Adrenal gland (tissue), 5 donors: ENCODE results near the gene CYP17A1.

Experiments
- POLR2A ChIP-seq, 2 donors: fragments of 450-650 bp; IDR thresholded peaks; one replicate each; pipeline ENCODE4 v1.6.1; 2017; ENCODE audit warnings: antibody characterized with exemption in 2 of 2, mild to moderate bottlenecking in 2 of 2, moderate library complexity in 1 of 2
- TF ChIP-seq, protein P1 (sequence below), 6 experiments: fragments of 450-650 bp in 4 of 6; fragments of 200-600 bp in 2 of 6; sonication (generic) in 1 of 6; IDR thresholded peaks; 1 replicate in 5 of 6; 2 replicates in 1 of 6; pipeline versions ENCODE4 v1.5.1 to v1.8.0; 2016 to 2021; ENCODE audit warnings: antibody characterized with exemption in 6 of 6, mild to moderate bottlenecking in 2 of 6, moderate library complexity in 1 of 6
- donor health status: DM: no; HTN: no; CAD: no.

DNA sequence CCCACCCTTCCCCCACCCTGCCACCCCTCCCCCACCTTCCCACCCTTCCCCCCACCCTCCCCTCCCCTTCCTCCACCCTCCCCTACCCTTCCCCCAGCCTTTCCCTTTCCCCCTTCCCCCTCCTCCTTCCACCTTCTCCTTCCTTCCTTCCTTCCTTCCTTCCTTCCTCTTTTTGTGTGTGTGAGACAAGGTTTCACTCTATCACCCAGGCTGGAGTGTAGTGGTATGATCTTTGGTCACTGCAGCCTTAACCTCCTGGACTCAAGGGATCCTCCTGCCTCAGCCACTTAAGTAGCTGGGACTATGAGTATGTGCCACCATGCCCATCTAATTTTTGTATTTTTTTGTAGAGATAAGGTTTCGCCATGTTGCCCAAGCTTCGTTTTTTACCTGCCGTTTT is 35.2 kb downstream of the CYP17A1 start:
- TF ChIP-seq, protein P1, sequence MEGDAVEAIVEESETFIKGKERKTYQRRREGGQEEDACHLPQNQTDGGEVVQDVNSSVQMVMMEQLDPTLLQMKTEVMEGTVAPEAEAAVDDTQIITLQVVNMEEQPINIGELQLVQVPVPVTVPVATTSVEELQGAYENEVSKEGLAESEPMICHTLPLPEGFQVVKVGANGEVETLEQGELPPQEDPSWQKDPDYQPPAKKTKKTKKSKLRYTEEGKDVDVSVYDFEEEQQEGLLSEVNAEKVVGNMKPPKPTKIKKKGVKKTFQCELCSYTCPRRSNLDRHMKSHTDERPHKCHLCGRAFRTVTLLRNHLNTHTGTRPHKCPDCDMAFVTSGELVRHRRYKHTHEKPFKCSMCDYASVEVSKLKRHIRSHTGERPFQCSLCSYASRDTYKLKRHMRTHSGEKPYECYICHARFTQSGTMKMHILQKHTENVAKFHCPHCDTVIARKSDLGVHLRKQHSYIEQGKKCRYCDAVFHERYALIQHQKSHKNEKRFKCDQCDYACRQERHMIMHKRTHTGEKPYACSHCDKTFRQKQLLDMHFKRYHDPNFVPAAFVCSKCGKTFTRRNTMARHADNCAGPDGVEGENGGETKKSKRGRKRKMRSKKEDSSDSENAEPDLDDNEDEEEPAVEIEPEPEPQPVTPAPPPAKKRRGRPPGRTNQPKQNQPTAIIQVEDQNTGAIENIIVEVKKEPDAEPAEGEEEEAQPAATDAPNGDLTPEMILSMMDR (IDR thresholded peaks at IDR 0.05), result no peak
- no peak for TF ChIP-seq POLR2A (IDR thresholded peaks at IDR 0.05)
